HepG2 (cell line): ENCODE results near the gene MEPCE. TPM values are rescaled to one million over a fixed set of nuclear protein-coding genes. Genes with fewer than 3 reads are reported as not detected.

ENCODE experiments used
- ATF1 ChIP-seq: IDR thresholded peaks from 2 replicates; pipeline ENCODE4 v1.6.1; 2016; ENCODE audit warnings: mild to moderate bottlenecking, control low read depth
- ATF4 ChIP-seq, 2 experiments: fragments of 450-650 bp in 1 of 2; sonication (generic) in 1 of 2; formaldehyde crosslinking; IDR thresholded peaks; 2 replicates each; pipeline versions ENCODE4 v1.5.0 to v1.8.0; 2020 to 2022; ENCODE audit warnings: mild to moderate bottlenecking in 1 of 2, missing genetic modification reagents in 1 of 2
- CCDC6 ChIP-seq: sonication (generic); formaldehyde crosslinking; IDR thresholded peaks from 2 replicates; pipeline ENCODE4 v1.8.1; 2022; ENCODE audit warnings: mild to moderate bottlenecking, missing genetic modification reagents, moderate library complexity
- CREM ChIP-seq, 2 experiments: sonication (generic) in 1 of 2; formaldehyde crosslinking in 1 of 2; IDR thresholded peaks; 2 replicates each; pipeline versions ENCODE4 v1.4.0 to v1.6.1; 2016 to 2020; ENCODE audit warnings: antibody characterized with exemption in 1 of 2, mild to moderate bottlenecking in 1 of 2, missing genetic modification reagents in 1 of 2
- FLYWCH1 ChIP-seq: sonication (generic); formaldehyde crosslinking; IDR thresholded peaks from 2 replicates; pipeline ENCODE4 v1.8.1; 2023; ENCODE audit warnings: mild to moderate bottlenecking, missing genetic modification reagents
- HNF4A ChIP-seq: sonication (generic); formaldehyde crosslinking; IDR thresholded peaks from 2 replicates; pipeline ENCODE4 v1.4.0; 2020; ENCODE audit warnings: missing genetic modification reagents
- KMT2B ChIP-seq: IDR thresholded peaks from 2 replicates; pipeline ENCODE4 v1.6.1; 2016; ENCODE audit warnings: missing genetic modification reagents, missing compliant biosample characterization
- MIER2 ChIP-seq: IDR thresholded peaks from 2 replicates; pipeline ENCODE4 v1.6.1; 2016; ENCODE audit warnings: missing biosample characterization, missing genetic modification reagents
- MXD3 ChIP-seq: IDR thresholded peaks from 2 replicates; pipeline ENCODE4 v1.6.1; 2016; ENCODE audit warnings: mild to moderate bottlenecking, missing biosample characterization, missing genetic modification reagents
- MXI1 ChIP-seq: IDR thresholded peaks from 3 replicates; pipeline ENCODE4 v1.6.1; 2012; ENCODE audit warnings: low read depth, low read length, inconsistent platforms, borderline replicate concordance
- PHB2 ChIP-seq: fragments of 450-650 bp; IDR thresholded peaks from 2 replicates; pipeline ENCODE4 v1.6.1; 2018; ENCODE audit not compliant: partially characterized antibody
- PHF8 ChIP-seq: sonication (generic); formaldehyde crosslinking; IDR thresholded peaks from 2 replicates; pipeline ENCODE4 v1.5.0; 2020; ENCODE audit warnings: missing genetic modification reagents
- PRDM4 ChIP-seq: sonication (generic); formaldehyde crosslinking; IDR thresholded peaks from 2 replicates; pipeline ENCODE4 v1.9.0; 2021; ENCODE audit warnings: missing genetic modification reagents, borderline replicate concordance
- RBAK ChIP-seq: sonication (generic); formaldehyde crosslinking; IDR thresholded peaks from 2 replicates; pipeline ENCODE4 v1.5.1; 2020; ENCODE audit warnings: mild to moderate bottlenecking, missing genetic modification reagents
- RORA ChIP-seq: sonication (generic); formaldehyde crosslinking; IDR thresholded peaks from 2 replicates; pipeline ENCODE4 v1.5.0; 2020; ENCODE audit warnings: mild to moderate bottlenecking, missing genetic modification reagents, moderate library complexity
- RXRB ChIP-seq: IDR thresholded peaks from 2 replicates; pipeline ENCODE4 v1.6.1; 2016; ENCODE audit warnings: borderline replicate concordance, missing genetic modification reagents, missing compliant biosample characterization
- SP4 ChIP-seq: sonication (generic); formaldehyde crosslinking; IDR thresholded peaks from 2 replicates; pipeline ENCODE4 v1.8.1; 2023; ENCODE audit warnings: mild to moderate bottlenecking, missing genetic modification reagents
- SSRP1 ChIP-seq: IDR thresholded peaks from 2 replicates; pipeline ENCODE4 v1.6.1; 2016; ENCODE audit warnings: control low read depth
- TOPORS ChIP-seq: sonication (generic); formaldehyde crosslinking; IDR thresholded peaks from 2 replicates; pipeline ENCODE4 v1.8.0; 2023; ENCODE audit warnings: mild to moderate bottlenecking, missing genetic modification reagents
- TSC22D2 ChIP-seq: sonication (generic); formaldehyde crosslinking; IDR thresholded peaks from 2 replicates; pipeline ENCODE4 v1.5.1; 2020; ENCODE audit warnings: missing genetic modification reagents, mild to moderate bottlenecking, borderline replicate concordance
- YEATS4 ChIP-seq: sonication (generic); formaldehyde crosslinking; IDR thresholded peaks from 2 replicates; pipeline ENCODE4 v1.4.0; 2020; ENCODE audit warnings: missing genetic modification reagents, borderline replicate concordance
- ZNF547 ChIP-seq: sonication (generic); formaldehyde crosslinking; IDR thresholded peaks from 2 replicates; pipeline ENCODE4 v1.5.1; 2020; ENCODE audit warnings: mild to moderate bottlenecking, missing genetic modification reagents
- ZNF615 ChIP-seq: sonication (generic); formaldehyde crosslinking; IDR thresholded peaks from 2 replicates; pipeline ENCODE4 v1.5.0; 2020; ENCODE audit warnings: mild to moderate bottlenecking, missing genetic modification reagents, borderline replicate concordance
- ZNF616 ChIP-seq: sonication (generic); formaldehyde crosslinking; IDR thresholded peaks from 2 replicates; pipeline ENCODE4 v1.5.0; 2020; ENCODE audit warnings: low read depth, mild to moderate bottlenecking, missing genetic modification reagents
- ZNF670 ChIP-seq: sonication (generic); formaldehyde crosslinking; IDR thresholded peaks from 2 replicates; pipeline ENCODE4 v1.8.0; 2022; ENCODE audit warnings: mild to moderate bottlenecking, missing genetic modification reagents, borderline replicate concordance
- ZNF768 ChIP-seq: sonication (generic); formaldehyde crosslinking; IDR thresholded peaks from 2 replicates; pipeline ENCODE4 v1.4.0; 2020; ENCODE audit warnings: missing genetic modification reagents
- ZNF816 ChIP-seq: sonication (generic); formaldehyde crosslinking; IDR thresholded peaks from 2 replicates; pipeline ENCODE4 v1.8.0; 2022; ENCODE audit warnings: missing genetic modification reagents, mild to moderate bottlenecking, borderline replicate concordance
- polyA plus RNA-seq, 8 experiments: library from polyadenylated mRNA; depleted of rRNA in 3 of 8; stranded (reverse) in 7 of 8; unstranded in 1 of 8; fragments of >200 nt; fragmentation: Illumina TruSeq in 4 of 8; extraction: Trizol in 4 of 8; gene quantifications; 2 replicates each; pipeline versions ENCODE4 v1.2.1 to v1.2.3, GENCODE V29; 2011 to 2016; ENCODE audit warnings: low read depth in 4 of 8, missing spikeins in 1 of 8, mixed read lengths in 1 of 8; ENCODE audit not compliant: insufficient read depth in 1 of 8
- total RNA-seq, 5 experiments: library from RNA; depleted of rRNA; stranded (reverse); fragments of >200 nt; fragmentation: Illumina TruSeq; extraction: Trizol; gene quantifications; 2 replicates each; pipeline ENCODE4 v1.2.3, GENCODE V29; 2016; ENCODE audit warnings: low read depth in 1 of 5

The MEPCE gene
- total and polyA plus RNA-seq, 2 of the 13 experiments (the other 11 are each of a cell fraction or from before 2014, with no cell fraction given) = 12.3 to 26.0 TPM

GRCh38 chr7:100428967-100429636 lies 529 bp upstream of the MEPCE start (continued):
- TF ChIP-seq PHF8 (CRISPR knock-in tag) (peak; percentile 52), RORA (no peak), ZNF816 (no peak), ZNF670 (CRISPR knock-in tag) (no peak), RBAK (CRISPR knock-in tag) (no peak), CREM (IDR thresholded peaks at IDR 0.05) (peak; percentile 87), CREM (CRISPR knock-in tag; IDR thresholded peaks at IDR 0.05) (no peak), KMT2B (CRISPR knock-in tag) (no peak), PRDM4 (CRISPR knock-in tag) (no peak), TOPORS (CRISPR knock-in tag) (no peak), RXRB (CRISPR knock-in tag) (0 out of 2 replicates have a peak, but pooled peaks have one; percentile 41), PHB2 (no peak), ATF1 (CRISPR knock-in tag) (peak; percentile 55), ZNF547 (peak; percentile 4; the same call in 1 of the 2 replicates), YEATS4 (CRISPR knock-in tag) (peak; percentile 33; the same call in 1 of the 2 replicates), FLYWCH1 (no peak), MXD3 (CRISPR knock-in tag) (no peak), SP4 (no peak), SSRP1 (CRISPR knock-in tag) (no peak), MXI1 (peak; percentile 75; the same call in 1 of the 3 replicates), ZNF768 (CRISPR knock-in tag) (no peak), MIER2 (CRISPR knock-in tag) (no peak), ATF4 (CRISPR knock-in tag; IDR thresholded peaks at IDR 0.05) (peak in 1 of 2 experiments; percentile 78; a peak in 2 of 4 replicates), HNF4A (CRISPR knock-in tag) (no peak), TSC22D2 (CRISPR knock-in tag) (no peak), CCDC6 (CRISPR knock-in tag) (no peak), ZNF616 (CRISPR knock-in tag) (no peak; the same call in 1 of the 2 replicates), ZNF615 (CRISPR knock-in tag) (no peak; the same call in 1 of the 2 replicates)
